GM21367 (cell line): ENCODE results near the gene SFTPB.
"Not testable (repeated sequence)": the region's sequence is repeated elsewhere in the genome, so short reads cannot be mapped to it uniquely, and the experiment has no call there.

Experiments
- ATAC-seq: cut with Tn5 transposase; IDR thresholded peaks from one replicate; pipeline ENCODE4 v1.9.1; 2021; ENCODE audit not compliant: unreplicated experiment

Gene SFTPB

DNA sequence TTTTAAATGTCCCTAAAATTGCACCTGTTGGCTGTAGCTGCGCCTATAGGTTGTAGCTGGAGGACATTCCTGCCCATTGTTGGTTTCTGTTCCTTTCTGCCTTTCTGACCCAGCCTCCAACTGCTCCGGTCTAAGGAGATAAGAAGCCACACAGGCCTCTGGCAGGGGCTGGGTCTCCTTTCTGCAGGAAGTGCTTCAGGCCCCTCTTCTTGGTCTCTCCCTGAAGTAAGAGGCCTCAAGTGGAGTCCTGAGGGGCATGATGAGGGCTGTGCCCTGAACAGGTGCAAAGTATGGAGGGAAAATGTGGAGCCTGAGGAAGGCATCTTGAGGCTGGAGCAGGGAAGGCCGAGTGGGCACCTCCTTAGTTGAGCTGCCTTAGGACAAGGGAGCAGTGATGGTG lies 10.4 kb upstream of the SFTPB start:
- ATAC-seq, result no peak

DNA sequence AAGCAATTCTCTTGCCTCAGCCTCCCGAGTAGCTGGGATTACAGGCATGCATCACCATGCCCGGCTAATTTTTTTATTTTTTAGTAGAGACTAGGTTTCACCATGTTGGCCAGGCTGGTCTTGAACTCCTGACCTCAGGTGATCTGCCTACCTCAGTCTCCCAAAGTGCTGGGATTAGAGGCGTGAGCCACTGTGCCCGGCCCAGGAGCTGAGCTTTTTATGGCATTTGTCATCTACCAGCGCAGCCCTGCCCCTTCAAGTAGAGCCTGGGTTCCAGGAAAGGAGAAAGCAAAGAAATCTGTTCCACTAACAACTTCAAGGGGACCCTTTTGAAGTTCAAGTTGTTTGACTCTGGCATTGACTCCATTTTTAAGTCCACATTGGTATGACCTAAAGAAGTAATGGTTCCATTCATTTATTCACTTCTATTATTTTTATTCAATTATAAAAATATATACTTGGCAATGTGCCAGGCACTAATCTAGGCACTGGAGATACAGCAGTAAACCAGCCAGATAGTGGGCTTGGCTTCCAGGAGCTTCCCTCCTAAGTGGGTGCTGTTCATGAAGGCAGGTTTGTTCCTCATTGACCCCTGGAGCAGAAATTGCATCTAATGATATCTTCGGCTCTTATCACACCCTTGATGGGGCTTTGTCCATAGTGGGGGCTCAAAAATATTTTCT lies 8.0 kb upstream of the SFTPB start:
- ATAC-seq, result no peak

DNA sequence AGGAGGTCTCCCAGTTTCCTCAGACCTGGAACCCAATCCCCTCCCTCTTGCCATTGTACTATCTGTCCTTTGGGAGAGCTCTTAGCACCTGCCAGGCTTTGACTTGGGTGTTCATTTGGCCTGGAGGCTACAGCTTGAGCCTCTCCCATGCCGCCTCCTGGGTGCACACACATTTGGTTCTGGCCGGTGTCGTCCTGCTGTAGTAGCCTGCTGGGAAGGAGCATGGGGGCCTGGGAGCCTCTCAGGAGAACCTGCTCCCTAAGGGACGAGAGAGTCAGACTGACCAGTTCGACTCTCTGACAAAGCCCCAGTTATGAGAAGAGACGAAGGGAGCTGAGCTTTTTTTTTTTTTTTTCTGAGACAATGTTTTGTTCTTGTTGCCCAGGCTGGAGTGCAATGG lies 7.4 kb upstream of the SFTPB start:
- no peak for ATAC-seq

DNA sequence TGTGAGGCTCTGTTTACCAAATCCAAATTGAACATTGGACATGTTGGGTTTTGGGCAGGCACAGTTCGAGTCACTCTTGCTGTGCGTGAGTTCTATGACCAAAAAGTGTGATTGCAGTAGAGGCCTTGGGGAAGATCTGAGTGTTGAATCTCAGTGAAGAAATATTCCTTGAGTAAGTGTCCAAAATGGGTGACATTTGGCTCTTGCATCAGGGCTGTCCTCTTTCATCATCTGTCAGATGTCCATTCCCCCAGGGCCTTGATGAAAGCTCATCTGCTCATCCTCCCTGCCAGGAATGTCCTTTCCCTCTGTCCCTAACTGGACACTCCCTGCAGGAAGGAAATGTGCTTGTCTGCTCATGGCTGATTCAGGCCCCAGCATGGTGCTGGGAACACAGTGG lies 6.4 kb upstream of the SFTPB start:
- ATAC-seq, result no peak

DNA sequence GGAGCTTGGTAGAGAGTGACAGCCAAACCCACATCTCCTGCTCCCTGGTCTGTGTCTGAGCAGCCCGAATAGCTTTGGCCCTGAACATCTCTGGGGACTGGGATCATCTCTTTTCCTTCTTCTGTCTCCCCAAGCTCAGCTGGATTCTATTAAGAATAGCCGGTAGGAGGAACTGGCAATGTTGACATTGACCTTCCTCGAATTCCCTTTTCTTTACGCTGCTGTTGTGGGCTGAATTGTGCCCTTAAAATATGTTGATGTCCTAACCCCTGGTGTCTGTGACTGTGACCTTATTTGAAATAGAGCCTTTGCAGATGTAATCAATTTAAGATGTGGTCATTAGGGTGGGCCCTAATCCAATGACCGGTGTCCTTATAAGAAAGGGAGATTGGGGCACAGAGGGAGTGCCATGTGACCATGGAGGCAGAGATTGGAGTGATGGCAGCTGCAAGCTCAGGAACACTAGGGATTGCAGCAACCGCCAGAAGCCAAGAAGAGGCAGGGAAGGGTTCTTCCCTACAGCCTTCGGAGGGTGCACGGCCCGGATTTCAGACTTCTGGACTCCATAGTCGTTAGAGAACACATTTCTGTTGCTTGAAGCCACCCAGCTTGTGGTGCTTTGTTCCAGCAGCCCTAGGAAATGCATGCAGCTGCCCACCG lies 5.8 kb upstream of the SFTPB start:
- no peak for ATAC-seq

DNA sequence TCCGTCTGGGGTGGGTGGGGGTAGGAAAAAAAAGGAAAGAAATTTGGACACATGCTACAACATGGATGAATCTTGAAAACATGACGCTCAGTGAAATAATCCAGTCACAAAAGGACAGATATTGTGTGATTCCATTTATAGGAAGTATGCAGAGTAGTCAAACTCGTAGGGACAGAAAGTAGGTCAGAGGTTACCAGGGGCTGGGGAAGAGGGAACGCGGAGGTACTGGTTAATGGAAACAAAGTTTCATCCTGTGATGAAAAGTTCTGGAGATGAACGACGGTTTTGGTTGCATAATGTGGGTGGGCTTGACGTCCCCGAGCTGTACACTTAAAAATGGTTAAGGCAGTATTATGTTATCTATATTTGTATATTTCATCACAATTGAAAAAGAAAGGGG lies 4.5 kb upstream of the SFTPB start:
- no peak for ATAC-seq

DNA sequence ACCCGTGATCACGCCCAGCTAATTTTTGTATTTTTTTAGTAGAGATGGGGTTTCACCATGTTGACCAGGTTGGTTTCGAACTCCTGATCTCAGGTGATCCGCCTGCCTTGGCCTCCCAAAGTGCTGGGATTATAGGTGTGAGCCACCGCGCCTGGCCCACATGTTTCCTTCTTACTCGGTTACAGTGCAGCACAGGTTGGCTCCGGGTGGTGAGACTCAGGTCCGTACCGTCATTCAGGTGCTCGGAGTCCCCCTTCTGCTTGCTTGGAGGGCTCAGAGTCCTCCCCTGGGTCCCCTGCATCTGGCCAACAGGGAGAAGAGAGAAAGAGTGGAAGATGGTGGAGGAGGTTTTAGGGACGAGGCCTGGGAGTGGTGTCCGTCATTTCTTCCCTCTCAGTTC lies 2.4 kb upstream of the SFTPB start:
- not testable (repeated sequence) for ATAC-seq

DNA sequence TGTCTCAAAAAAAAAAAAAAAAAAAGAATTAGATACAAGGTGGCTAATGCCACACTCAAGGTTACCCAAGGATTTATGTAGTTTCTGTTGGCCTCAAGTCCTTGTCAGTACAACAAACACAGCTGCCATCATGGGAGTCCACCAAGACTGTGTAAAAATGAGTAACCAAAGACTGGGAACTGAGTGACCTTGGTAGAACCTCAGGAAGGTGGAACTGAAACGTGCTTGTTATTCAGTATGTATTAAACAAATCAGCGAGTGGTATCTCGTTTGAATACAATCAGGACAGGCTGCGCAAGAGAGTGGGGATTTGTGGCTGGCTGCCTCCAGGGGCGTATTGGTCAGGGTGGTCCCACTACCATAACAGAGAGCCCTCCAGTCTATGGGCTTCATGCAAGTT lies 1.6 kb upstream of the SFTPB start:
- ATAC-seq, result peak; percentile 66

DNA sequence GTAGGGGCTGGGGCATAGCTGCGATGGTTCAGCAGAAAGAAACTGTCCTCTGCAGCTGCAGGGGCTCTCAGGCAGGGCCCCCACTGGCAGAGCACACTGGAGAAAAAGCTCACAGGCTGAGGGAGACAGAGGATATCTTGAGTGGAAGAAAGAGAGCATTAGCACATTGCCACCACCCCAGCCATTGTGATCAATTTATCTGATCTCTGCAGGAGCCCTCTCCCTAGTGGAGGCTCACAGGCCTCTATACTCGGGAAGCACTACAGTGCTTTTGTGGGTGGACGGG lies 801 bp upstream of the SFTPB start:
- ATAC-seq, result no peak

DNA sequence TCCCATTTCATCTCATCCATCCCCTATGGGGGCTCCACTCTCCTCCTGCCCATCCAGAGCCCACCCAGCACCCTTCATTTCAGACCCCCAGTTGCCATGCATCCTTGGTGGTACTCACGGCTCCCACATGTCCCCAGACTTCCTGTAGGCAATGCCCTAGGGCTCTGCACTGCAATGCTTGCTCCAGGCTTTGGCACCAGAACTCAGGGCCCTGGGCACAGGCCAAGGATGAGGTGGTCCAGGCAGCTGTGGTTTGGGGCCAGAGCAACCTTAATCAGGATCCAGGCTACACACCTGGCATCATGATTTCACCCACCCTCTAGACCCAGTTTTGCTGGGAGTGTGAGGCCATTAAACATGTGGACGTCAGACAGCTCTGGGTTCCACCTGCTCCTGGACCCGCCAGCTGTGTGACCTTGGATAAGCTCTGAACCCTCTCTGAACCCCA lies 414 bp downstream of the SFTPB start:
- no peak for ATAC-seq

DNA sequence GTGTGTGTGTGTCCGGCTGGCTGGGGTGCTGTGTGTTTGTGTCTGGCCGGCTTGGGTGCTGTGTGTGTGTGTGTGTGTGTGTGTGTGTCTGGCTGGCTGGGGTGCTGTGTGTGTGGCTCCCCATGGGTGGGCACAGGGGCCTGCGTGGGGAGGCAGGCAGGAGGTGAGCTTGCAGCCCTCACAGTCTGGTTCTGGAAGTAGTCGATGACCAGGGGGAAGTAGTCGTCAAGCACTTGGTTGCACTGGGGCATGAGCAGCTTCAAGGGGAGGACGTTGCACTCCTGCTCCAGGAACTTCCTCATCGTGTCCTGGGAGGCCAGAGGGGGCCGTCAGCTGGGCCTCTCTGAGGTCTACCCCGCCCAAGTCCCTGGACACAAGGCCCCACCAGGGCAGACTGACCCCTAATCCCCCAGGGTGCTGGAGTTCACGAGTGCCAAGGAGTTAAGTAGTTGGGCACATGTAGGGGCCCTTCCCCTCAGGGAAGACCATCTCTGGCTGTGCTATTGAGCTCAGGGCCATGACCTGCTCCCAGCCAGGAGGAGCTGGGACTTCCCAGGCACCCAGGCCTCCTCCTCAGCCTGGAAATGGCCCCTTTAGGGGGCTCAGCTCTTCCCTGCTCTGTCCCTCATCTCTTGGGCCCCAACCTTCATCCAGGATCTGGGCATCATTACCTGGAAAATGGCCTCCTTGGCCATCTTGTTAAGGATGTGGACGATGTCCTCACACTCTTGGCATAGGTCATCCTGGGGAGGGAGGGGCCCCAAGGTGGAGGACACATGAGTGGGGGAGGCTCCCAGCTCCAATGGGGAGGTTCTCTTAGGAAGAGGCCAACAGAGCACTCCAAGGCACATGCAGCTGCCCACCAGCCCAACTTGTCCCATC lies 1.3 kb downstream of the SFTPB start:
- no peak for ATAC-seq

DNA sequence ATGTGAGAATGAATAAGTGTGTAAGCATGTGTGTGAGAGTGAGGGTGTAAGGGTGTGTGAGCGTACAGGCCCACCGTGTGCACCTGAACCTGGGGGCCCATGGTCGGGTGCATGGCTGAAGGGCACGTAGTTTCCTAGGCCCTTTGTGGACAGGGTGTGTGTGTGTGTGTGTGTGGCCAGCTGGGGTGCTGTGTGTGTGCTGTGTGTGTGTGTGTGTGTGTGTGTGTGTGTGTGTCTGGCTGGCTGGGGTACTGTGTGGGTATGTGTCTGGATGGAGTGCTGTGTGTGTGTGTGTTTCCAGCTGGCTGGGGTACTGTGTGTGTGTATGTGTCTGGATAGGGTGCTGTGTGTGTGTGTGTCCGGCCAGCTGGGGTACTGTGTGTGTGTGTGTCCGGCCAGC lies 2.0 kb downstream of the SFTPB start:
- ATAC-seq, result no peak

DNA sequence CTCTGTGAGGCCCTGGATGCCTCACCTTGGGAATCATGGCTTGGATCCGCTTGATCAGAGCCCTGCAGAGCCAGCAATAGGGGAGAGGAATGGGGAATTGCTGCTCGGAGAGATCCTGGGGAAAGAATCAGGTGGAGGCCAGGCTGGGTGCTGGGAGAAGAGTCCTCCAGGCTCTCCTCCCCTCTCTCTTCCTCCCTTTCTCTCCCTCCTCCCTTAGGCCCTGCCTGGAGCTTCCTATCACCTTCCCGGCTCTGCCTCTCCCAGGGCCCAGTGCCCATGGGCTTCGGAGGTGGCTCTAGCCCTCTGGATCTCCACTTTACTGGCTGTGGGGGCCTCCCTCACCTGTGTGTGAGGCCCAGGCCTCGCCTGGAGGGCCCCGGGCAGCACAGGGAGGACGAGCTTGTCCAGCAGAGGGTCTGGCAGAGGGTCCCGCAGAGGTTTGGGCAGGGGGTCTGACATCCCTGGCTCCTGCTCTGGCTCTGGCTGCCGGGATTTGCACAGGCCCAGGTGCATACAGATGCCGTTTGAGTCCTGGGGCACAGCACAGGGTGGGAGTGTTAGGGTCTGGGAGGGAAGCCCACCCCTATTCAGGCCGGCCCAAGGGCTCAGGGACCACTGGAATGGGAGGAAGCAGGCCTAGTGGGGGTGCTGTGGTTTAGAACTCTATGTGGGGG lies 2.6 kb downstream of the SFTPB start:
- no peak for ATAC-seq

DNA sequence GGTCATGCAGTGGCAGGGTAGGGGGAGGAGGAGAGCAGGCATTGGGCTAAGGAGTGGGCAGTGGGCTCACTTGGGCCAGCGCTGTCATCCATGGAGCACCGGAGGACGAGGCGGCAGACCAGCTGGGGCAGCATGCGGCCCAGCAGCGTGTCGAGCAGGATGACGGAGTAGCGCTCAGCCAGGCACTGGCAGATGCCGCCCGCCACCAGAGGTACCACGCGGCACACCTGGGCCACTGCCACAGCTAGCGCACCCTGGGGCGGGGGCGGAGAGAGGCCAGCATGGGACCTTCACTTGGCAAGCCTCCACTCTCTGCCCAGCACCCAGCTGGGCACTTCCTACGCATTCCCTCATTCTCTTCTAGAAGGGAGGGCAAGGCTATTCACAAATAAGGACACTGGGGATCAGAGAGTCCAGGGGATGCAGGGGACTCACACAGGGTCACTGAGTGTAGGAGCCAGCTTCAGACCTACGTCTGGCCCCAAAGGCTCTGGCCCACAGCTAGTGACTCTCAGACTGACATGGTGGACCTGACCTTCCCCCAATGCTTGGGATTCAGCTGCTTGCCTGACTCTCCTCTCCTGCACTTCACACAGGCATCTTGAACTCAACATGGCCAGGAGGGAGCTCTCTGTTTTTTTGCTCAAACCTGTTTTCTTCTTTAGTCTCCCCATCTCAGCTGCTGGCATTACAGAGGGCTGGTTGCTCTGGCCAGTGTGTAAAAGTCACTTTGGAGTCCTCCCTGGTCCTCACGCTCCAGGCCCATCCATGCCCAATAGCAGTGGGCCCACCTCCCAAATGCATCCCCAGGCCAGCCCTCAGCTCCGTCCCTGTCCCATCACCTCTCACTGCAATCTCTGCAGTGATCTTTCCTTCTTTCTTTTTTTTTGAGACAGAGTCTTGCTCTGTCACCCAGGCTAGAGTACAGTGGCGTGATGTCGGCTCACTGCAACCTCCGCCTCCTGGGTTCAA lies 4.1 kb downstream of the SFTPB start:
- no peak for ATAC-seq

DNA sequence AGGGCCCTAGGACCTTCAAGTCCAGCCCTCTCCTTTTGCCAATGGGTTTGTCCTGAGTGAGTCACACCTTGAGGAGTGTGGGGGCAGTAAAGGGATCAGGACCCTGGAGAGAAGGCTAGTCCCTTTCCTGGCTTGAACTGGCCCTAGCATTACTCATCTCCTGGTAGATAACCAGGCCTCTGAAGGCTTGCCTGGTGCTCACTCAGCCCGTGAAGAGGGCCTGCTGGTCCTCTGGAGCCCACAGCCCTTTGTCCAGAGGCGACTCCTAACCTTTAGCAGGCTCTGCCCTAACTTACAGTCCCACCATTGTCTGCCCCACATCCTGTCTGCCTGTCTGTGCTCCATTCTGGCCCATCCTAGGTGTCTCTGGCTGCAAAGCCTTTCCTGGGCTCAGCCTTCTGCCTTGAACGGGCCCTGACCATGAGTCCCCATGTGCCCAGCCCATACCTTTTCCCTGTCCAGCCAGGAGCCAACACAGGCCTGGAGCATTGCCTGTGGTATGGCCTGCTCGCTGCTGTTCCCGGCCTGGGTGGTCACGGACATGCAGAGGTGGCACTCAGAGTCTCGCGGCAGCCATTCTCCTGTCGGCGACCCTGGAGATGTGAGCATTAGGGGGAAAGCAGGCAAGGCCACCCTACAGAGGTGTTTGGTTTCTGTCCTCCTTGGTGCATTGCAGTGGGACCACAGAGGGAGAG lies 5.0 kb downstream of the SFTPB start:
- no peak for ATAC-seq

DNA sequence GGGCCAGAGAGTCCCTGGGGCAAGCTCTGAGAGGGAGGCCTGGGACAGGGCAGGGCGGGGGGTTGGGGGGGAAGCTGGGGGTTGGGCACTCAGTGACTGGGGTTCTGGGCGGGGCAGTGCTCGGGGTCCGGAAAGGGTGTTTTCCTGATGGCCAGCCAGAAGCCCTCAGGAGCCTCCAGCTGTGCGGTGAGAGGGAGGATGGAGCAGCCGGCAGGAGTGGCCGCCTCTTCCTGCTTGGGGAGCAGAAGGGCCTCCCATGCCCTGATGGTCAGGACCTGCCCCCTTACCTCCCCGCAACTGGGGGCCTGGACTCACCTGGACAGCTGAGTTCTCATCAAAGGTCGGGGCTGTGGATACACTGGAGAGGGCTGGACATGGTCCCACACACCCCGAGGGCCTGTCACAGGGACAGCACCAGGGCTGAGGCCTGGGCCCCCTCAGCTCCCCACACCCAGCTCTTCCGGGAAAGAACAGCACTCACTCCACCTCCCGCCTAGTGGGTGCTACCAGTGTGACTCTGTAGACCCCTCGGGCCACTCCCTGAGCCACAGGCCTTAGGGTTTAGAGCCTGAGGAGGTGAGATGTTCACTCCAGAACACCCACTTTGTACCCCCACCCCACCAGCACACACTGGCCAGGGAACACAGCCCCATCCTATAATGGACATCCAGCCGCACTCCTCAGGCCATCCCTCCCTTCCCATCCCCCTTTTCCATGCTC lies 6.7 kb downstream of the SFTPB start:
- ATAC-seq, result no peak

DNA sequence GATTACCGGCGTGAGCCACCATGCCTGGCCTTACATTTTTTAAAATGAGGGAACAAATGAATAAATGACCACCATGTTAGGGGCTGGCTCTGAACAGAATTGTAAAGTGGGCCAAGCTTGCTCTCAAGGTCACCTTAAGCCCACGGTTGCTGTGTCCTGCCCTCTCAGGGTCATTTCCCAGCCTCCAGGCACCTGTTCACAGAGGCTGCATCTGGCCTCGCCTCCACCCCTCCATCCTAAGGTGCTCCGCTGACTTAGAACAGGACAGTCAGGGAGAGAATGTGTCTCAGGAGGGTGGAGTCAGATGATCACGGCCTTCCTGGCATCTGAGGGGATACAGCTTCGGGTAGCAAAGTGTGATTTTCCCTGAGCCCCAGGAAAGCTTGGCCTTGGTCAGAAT lies 7.3 kb downstream of the SFTPB start:
- ATAC-seq, result no peak

DNA sequence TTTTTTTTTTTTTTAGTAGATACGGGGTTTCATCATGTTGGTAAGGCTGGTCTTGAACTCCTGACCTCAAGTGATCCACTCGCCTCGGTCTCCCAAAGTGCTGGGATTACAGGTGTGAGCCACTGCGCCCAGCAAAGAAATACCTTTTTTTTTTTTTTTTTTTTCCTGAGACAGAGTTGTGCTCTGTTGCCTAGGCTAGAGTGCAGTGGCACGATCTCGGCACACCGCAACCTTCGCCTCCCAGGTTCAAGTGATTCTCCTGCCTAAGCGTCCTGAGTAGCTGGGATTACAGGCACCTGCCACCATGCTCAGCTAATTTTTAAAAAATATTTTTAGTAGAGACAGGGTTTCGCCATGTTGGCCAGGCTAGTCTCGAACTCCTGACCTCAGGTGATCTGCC lies 7.7 kb downstream of the SFTPB start:
- not testable (repeated sequence) for ATAC-seq

DNA sequence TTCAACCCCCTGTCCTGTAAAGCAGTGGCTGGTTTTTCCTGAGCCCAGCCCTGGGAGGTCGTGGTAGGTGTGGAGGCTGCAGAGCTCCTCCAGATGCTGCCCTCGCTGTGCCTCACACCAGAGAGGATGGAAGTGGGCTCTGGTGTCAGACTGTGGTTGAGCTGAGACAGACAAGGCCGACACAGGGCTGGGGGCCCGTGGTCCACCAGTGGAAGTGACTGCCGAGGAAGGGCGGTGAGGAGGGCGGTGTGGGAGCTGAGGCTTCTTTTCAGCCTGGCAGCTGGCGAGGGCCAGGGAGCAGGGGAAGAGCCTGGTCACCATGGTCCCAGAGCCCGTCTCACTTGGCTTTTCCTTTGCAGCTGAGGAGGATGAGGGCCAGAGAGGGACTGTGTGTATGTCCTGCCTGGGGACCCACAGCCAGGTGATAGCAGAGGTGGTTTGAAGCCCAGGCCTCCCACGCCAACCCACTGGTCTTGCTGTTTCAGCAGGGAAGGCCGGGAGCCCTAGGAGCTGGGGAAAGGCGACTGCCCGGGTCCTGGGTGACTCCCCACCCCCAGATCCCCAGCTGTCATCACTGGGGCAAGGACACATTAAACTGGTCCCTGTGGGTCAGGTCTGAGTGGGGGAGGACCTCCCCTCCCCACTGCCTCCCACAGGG lies 8.5 kb downstream of the SFTPB start:
- no peak for ATAC-seq
